Muscle of leg (tissue), 11 donors: Measurements from ENCODE around the gene MIDN. TPM values are rescaled to one million over a fixed set of nuclear protein-coding genes. Genes with fewer than 3 reads are reported as not detected.

Source experiments
- DNase-seq: peaks from one replicate; pipeline ENCODE4 v3.0.0; 2013
- H3K27ac ChIP-seq: one replicate; pipeline ENCODE4 v1.5.1; 2013; ENCODE audit warnings: mild to moderate bottlenecking, low read length, control low read depth
- H3K27me3 ChIP-seq: one replicate; pipeline ENCODE4 v1.6.1; 2013; ENCODE audit warnings: low read length; ENCODE audit not compliant: control insufficient read depth, insufficient read depth
- H3K36me3 ChIP-seq: one replicate; pipeline ENCODE4 v1.6.1; 2013; ENCODE audit warnings: low read length; ENCODE audit not compliant: control insufficient read depth, insufficient read depth
- H3K4me1 ChIP-seq: one replicate; pipeline ENCODE4 v1.6.1; 2013; ENCODE audit warnings: low read length; ENCODE audit not compliant: control insufficient read depth, insufficient read depth
- H3K4me3 ChIP-seq: one replicate; pipeline ENCODE4 v1.5.1; 2013; ENCODE audit warnings: low read length, control low read depth
- H3K9me3 ChIP-seq: replicated peaks from 2 replicates; pipeline ENCODE4 v1.6.1; 2013; ENCODE audit warnings: low read depth, low read length; ENCODE audit not compliant: control insufficient read depth
- WGBS: methylation state at CpG from one replicate; pipeline ENCODE4 v1.1.5; 2013; ENCODE audit warnings: missing lambda C conversion rate; ENCODE audit not compliant: insufficient coverage; 5-methylcytosine and 5-hydroxymethylcytosine counted together
- polyA plus RNA-seq, 8 donors: library from polyadenylated mRNA; unstranded; fragments of 120-200 nt; gene quantifications; one replicate each; pipeline versions ENCODE4 v1.2.1 to v1.2.3, GENCODE V29; 2013; ENCODE audit warnings: inconsistent platforms in 1 of 8, low replicate concordance in 1 of 8; ENCODE audit not compliant: insufficient read length in 8 of 8, insufficient read depth in 1 of 8
- total RNA-seq: library from RNA; stranded (reverse); fragments of 120-200 nt; gene quantifications from one replicate; pipeline ENCODE4 v1.2.4, GENCODE V29; 2013

Gene MIDN
- total and polyA plus RNA-seq, 9 donors = 9.2 to 54.7 (median 38.9) TPM

DNA sequence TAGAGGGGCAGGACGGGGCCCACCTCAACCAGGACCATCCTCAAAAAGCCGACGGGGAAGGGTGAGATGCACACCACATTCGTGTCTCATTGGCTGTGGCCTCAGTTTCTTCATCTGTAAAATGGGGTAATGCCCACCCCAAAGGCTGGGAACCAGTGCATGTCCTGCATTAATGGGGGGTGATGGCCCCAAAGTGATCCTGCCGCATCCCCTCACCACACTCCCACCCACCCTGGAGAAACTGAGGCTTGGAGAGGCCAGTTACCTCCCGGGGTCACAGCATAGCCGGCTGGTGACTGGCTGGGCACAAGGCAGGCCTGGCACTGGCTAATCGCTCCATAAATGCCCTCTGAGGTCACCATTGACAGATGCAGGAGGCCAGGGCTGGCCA lies 640 bp upstream of the MIDN start:
- Histone ChIP-seq H3K4me3 (peak overlapping the region; percentile 77), H3K27ac (peak overlapping the region; percentile 99), H3K4me1 (peaks cover 70% of the 10 kb centered on the region), H3K36me3 (peaks cover 12% of the 10 kb centered on the region), H3K27me3 (no peaks in the 10 kb centered on the region), H3K9me3 (no peaks in the 10 kb centered on the region)
- WGBS = 60% methylated on average over 4 of the region's 8 CpGs
- peak; percentile 84 for DNase-seq

GRCh38 chr19:1248786-1249297 lies 459 bp downstream of the MIDN start:
- Histone ChIP-seq H3K4me3 (peak overlapping the region; percentile 77), H3K27me3 (no peaks in the 10 kb centered on the region), H3K4me1 (peaks cover 70% of the 10 kb centered on the region), H3K27ac (peak overlapping the region; percentile 99), H3K9me3 (no peaks in the 10 kb centered on the region), H3K36me3 (peaks cover 19% of the 10 kb centered on the region)
- under 1% methylated on average over 74 of the region's 74 CpGs for WGBS
- DNase-seq = peak; percentile 91

DNA sequence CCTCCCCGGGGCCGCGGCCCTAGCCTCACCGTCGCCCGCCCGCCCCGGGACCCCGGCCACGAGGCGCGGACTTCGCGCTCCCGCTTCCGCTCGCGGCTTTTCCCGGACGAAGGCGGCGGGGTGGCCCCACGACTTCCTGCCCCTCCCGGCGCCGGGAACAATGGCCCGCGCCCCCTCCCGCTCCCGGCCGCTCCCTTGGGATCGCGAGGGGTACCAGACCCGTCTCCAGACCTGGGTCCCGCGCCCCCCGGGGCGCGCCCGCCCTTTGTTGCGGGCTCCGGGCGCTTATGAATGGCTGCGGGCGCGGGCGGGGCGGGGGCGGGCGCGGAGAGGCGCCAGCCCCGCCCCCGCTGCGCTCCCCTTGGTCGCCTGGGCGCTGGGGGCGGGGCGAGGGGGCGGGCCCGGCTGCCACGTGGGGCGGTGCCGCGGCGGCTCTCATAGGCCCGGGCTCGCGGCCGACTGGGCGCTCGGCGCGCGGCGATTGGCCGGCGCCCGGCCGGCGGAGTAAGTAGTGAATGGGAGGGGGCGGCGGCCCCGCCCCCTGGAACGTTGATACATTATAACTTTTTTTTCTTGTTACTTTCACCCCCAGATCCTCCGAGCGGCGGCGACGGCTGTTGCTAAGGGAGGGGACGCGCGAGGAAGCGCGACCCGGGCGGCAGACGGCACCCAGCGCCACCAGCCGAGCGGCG lies 1.1 kb downstream of the MIDN start:
- Histone ChIP-seq H3K4me3 (peak overlapping the region; percentile 66), H3K36me3 (peaks cover 24% of the 10 kb centered on the region), H3K9me3 (no peaks in the 10 kb centered on the region), H3K4me1 (peaks cover 67% of the 10 kb centered on the region), H3K27me3 (no peaks in the 10 kb centered on the region), H3K27ac (peak overlapping the region; percentile 94)
- DNase-seq = peak; percentile 99
- WGBS = 0% methylated on average over 73 of the region's 102 CpGs

DNA sequence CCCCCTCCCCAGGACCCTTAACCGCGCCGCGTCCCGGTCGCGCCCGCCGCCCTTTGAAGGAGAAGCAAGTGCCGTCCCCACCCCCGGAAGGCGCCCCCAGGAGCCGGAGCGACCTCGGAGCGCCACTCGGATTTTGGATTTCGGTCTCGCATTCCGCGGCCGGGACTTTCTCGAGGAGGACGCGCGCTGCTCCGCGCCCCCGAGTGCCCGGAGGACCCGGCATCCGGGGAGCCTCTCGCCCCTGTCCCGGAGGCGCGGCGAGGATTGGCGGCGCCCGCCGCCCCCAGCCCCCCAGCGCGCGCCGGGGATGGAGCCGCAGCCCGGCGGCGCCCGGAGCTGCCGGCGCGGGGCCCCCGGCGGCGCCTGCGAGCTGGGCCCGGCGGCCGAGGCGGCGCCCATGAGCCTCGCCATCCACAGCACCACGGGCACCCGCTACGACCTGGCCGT lies 1.6 kb downstream of the MIDN start:
- H3K4me1 ChIP-seq = peaks cover 67% of the 10 kb centered on the region

DNA sequence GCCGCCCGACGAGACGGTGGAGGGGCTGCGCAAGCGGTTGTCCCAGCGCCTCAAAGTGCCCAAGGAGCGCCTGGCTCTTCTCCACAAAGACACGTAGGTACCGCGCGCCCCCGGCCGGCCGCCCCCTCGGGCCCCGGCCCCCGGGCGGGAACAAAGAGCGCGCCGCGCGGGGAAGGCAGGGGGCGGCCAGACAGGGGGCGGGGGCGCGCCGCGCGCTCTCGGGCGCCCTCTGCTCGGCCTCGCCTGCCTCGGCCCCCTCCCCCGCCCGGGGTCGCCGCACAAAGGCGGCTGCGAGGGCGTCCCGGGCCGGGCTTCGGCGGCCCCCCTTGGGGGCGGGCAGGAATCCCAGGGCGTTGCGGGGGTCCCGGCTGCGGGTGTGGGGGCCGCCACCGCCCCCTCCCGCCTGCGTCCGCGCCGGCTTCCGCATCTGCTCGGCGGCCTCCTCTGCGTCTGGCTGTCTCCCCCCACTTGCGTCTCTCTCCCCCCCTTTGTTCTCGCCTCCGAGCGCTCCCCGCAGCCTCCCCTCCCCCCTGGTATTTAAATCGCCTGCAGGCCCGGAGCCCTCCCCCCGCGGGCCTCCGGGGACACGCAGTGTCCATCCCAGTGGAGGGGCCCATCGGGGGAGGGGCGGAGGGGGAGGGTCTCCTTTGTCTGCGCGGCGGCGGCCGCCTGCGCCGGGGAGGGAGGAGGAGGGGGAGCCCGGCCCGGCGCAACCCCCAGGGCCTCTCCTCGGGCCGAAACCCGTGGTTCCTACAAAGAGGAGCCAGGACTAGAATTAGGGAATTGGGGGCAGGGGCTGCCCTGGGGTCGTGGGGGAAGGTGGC lies 2.3 kb downstream of the MIDN start:
- WGBS = under 1% methylated on average over 58 of the region's 90 CpGs
- peak; percentile 83 for DNase-seq
- peak overlapping the region; percentile 92 for H3K27ac ChIP-seq

More for the DNA sequence above, 1.6 kb downstream of the MIDN start:
- H3K9me3 ChIP-seq = no peaks in the 10 kb centered on the region
- H3K27ac ChIP-seq = peak overlapping the region; percentile 74
- WGBS = under 1% methylated on average over 67 of the region's 67 CpGs
- peak overlapping the region; percentile 66 for H3K4me3 ChIP-seq
- no peak for DNase-seq
- H3K36me3 ChIP-seq = peaks cover 26% of the 10 kb centered on the region
- H3K27me3 ChIP-seq = no peaks in the 10 kb centered on the region

GRCh38 chr19:1251330-1252220 lies 3.2 kb downstream of the MIDN start:
- H3K27me3 ChIP-seq = no peaks in the 10 kb centered on the region
- peak overlapping the region; percentile 66 for H3K4me3 ChIP-seq
- H3K4me1 ChIP-seq = peaks cover 62% of the 10 kb centered on the region
- DNase-seq = peak; percentile 87
- H3K27ac ChIP-seq = peak overlapping the region; percentile 92
- WGBS = 3% methylated on average over 24 of the region's 41 CpGs
- peaks cover 39% of the 10 kb centered on the region for H3K36me3 ChIP-seq
- no peaks in the 10 kb centered on the region for H3K9me3 ChIP-seq

More for the DNA sequence above, 2.3 kb downstream of the MIDN start:
- Histone ChIP-seq H3K36me3 (peaks cover 32% of the 10 kb centered on the region), H3K4me3 (peak overlapping the region; percentile 66), H3K9me3 (no peaks in the 10 kb centered on the region), H3K4me1 (peaks cover 65% of the 10 kb centered on the region), H3K27me3 (no peaks in the 10 kb centered on the region)

- Histone ChIP-seq H3K27ac (peak overlapping the region; percentile 92), H3K4me1 (peaks cover 61% of the 10 kb centered on the region), H3K36me3 (peaks cover 45% of the 10 kb centered on the region), H3K4me3 (peak overlapping the region; percentile 66), H3K27me3 (no peaks in the 10 kb centered on the region), H3K9me3 (no peaks in the 10 kb centered on the region)
- DNase-seq = peak; percentile 90
- WGBS = 2% methylated on average over 14 of the region's 30 CpGs
Measured at GRCh38 chr19:1252221-1252820, 3.9 kb downstream of the MIDN start.

DNA sequence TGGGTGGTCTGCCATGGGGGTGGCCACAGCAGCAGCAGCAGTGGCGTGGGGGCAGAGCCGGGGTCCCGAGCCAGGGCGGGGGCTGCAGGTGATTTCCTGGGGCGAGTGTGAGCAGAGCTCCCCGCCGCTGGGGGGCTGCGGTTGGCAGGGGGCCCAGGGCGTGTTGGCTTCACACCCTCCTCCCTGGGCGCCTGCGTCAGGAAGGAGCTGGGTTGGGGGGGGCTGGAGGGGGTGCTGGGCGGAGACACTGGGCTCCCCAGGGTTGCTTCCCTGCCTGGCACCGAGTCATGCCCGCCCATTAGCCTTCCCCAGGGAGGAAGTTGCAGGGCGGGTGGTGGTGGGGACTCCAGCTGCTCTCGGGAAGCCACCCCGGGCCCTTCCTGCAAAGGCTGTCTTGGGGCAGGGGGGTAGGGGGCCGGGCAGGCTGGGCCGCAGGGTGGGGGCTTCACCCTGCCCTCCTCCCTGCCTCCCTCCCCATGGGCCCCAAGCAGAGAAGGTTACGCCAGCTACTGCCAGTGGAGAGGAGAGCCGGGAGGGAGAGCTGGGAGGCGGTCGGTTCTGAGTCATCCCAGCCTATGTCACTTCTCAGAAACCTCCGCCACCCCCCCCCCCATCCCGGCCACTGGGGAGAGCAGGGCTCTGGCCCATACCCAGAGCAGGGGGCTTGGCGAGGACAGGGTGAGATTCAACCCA lies 4.6 kb downstream of the MIDN start:
- peak; percentile 86 for DNase-seq
- no peaks in the 10 kb centered on the region for H3K9me3 ChIP-seq
- whole genome bisulfite sequencing = 3% methylated on average over 9 of the region's 26 CpGs
- H3K4me3 ChIP-seq = peak overlapping the region; percentile 66
- H3K27ac ChIP-seq = peak overlapping the region; percentile 92
- peaks cover 59% of the 10 kb centered on the region for H3K4me1 ChIP-seq
- no peaks in the 10 kb centered on the region for H3K27me3 ChIP-seq
- H3K36me3 ChIP-seq = peaks cover 51% of the 10 kb centered on the region

GRCh38 chr19:1253514-1254080 lies 5.2 kb downstream of the MIDN start:
- Histone ChIP-seq H3K36me3 (peaks cover 54% of the 10 kb centered on the region), H3K27ac (peak overlapping the region; percentile 92), H3K4me3 (peak overlapping the region; percentile 66), H3K4me1 (peaks cover 61% of the 10 kb centered on the region), H3K27me3 (no peaks in the 10 kb centered on the region), H3K9me3 (no peaks in the 10 kb centered on the region)
- WGBS = 76% methylated on average over 16 of the region's 23 CpGs
- no peak for DNase-seq
